GM11168 (cell line): ENCODE measurements around the gene SIRT6.
"Not testable (repeated sequence)": the region's sequence is repeated elsewhere in the genome, so short reads cannot be mapped to it uniquely, and the experiment has no call there.

Experiments used
- in situ Hi-C: fragments of 300-500 bp; cut with MboI; formaldehyde crosslinking; loops from one replicate; pipeline ENCODE4 v1.12.0; 2022; ENCODE audit warnings: low sequenced_read_pairs; ENCODE audit not compliant: unreplicated experiment

The SIRT6 gene

DNA sequence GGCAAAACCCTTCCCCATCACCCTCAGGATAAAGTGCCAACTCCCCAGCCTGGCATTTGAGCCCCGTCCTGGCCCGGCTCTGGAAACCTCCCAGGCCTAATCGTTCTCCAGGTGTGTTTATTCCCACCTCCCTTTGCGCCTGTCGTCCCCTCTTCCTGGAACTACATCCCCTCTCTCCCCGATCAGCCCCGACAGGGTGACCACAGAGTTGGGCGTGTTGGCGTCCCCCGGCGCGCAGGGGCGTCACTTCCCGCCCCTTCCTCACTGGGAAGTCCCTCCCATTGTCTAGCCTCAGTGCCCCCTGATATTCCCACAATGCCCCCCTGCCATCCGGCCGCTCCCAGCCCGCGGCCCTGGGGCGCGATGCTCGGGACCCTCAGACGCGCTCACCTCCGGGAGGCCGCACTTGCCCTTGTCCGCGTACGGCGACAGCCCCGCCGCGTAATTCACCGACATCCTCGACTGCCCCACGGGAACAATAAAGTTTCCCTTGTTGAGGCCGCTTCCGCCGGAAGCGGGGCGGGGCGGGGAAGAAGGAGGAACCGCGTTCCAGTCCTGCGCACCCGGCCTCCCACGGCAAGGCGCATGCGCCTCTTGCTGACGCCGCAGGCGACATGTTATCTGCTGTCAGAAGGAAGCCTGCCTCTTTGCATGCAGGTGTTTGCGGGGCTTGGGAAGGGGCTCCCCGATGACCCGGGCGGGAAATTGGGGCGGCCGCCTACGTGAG, at the start of gene SIRT6, which contains the start of gene ANKRD24:
SIRT6 (minus strand) TSS at position 480 of the 727 bp plus-strand sequence; CDS start at position 456, 24 bp downstream.
ANKRD24 (plus strand) TSS at position 606 of the 727 bp plus-strand sequence. CDS start 3,737 bp downstream, outside the sequence.
- in situ Hi-C loops = no loop called here

DNA sequence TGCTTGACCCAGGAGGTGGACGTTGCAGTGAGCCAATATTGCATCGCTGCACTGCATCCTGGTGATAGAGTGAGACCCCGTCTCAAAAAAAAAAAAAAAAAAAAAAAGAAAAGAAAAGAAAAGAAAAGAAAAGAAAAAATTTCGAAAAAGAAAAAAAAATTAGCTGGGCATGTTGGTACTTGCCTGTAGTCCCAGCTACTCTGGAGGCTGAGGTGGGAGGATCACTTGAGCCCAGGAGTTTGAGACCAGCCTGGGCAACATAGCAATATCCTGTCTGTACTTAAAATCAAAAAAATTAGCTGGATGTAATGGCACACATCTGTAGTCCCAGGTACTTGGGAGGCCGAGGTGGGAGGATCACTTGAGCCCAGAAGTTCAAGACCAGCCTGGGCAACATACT, 49.8 kb upstream of the SIRT6 start:
- in situ Hi-C loops = not testable (repeated sequence)

DNA sequence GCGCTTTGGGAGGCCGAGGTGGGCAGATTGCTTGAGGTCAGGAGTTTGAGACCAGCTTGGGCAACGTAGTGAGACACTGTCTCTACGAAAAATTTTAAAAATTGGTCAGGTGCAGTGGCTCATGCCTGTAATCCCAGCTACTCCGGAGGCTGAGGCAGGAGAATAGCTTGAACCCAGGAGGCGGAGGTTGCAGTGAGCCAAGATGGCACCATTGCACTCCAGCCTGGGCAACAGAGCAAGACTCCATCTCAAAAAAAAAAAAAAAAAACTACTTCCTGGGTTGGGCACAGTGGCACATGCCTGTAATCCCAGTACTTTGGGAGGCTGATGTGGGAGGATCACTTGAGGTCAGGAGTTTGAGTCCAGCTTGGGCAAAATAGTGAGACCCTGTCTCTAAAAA, 49.2 kb upstream of the SIRT6 start:
- in situ Hi-C loops = not testable (repeated sequence)

DNA sequence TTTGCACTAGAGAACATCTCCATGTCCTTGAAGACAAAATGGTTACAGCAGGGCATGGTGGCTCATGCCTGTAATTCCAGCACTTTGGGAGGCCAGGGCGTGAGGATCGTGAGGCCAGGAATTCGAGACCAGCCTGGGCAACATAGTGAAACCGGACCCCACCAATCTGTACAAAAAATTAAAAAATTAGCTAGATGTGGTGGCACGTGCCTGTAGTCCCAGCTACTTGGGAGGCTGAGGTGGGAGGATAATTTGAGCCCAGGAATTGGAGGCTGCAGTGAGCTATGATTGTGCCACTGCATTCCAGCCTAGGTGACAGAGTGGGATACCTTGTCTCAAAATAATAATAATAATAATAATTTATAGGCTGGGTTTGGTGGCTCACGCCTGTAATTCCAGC, 47.9 kb upstream of the SIRT6 start:
- in situ Hi-C loops = not testable (repeated sequence)

DNA sequence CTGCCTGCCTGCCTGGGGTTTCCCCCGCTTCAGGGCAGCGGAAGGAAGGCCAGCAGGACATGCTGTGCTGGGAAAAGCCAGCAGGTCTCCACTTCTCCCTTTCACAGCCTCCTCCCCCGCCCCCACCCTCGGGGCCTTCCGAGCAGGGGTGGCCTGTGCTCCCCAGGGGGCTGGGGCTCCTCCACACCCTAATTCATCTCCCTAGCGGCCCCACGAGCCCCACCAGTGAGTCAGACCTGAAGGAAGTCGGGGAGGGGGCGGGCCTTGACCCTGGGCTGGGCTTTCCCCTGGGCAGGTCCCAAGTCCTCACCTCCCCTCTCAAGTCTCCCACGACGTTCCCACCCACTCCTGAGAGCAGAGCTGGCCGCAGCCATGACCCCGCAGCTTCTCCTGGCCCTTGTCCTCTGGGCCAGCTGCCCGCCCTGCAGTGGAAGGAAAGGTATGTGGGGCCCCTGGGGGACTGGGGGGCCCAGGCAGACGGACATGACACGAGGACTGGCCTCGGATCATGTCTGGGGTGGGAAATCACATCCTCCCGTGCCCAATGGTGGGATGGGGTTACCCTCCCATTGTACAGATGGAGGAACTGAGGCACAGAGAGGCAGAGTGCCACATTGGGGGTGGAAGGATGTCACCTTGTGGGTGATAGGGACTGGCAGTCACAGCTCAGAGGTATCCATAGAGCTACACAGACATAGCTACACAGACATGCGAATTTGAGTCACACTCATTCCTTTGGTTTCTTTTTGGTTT, 47.0 kb upstream of the SIRT6 start, which contains the start of gene EBI3:
EBI3 (plus strand) TSS at position 345 of the 753 bp plus-strand sequence; CDS start at position 373, 28 bp downstream.
- in situ Hi-C loops = no loop called here

DNA sequence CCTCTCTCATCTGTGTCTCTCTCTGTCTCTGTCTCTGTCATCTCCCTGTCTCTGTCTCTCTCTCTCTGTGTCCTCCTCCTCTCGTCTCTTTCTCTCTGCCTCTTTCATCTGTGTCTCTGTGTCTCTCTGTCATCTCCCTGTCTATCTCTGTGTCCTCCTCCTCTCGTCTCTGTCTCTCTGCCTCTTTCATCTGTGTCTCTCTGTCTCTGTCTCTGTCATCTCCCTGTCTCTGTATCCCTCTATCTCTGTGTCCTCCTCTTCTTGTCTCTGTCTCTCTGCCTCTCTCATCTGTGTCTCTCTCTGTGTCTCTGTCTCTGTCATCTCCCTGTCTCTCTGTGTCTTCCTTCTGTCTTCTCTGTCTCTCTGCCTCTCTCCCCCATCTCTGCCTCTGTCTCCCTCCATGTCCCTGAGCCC, 46.4 kb upstream of the SIRT6 start:
- in situ Hi-C loops = no loop called here

DNA sequence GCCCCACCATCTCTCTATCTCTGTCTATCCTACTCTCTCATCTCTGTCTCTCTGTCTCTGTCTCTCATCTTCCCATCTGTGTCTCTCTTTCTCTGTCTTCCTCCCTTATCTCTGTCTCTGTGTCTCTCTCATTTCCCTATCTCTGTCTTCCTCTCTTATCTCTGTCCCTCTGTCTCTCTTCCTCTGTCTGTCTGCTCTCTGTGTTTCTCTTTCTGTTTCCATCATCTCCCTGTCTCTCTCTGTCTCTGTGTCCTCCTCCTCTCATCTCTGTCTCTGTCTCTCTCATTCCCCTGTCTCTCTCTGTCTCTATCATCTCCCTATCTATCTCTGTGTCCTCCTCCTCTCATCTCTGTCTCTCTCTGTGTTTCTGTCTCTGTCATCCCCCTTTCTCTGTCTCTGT, 45.4 kb upstream of the SIRT6 start:
- in situ Hi-C loops = no loop called here

DNA sequence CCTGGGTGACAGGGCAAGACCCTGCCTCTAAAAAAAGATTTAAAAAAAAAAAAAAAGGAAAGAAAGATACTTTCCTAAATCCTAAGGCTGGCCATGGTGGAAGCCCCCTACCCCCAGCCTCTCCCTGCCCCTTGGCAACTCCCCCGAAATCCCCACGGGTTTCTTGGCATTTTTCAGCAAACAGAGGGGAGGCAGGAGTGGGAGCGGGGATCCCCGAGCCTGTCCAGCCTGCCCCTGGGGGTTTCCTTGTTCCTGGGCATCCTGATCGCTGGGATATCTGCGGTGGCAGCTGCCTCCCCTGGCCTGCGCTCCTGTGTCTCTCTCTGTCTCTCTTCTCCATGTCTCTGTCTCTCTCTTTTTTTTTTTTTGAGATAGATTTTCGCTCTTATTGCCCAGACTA, 43.5 kb upstream of the SIRT6 start:
- in situ Hi-C loops = no loop called here

DNA sequence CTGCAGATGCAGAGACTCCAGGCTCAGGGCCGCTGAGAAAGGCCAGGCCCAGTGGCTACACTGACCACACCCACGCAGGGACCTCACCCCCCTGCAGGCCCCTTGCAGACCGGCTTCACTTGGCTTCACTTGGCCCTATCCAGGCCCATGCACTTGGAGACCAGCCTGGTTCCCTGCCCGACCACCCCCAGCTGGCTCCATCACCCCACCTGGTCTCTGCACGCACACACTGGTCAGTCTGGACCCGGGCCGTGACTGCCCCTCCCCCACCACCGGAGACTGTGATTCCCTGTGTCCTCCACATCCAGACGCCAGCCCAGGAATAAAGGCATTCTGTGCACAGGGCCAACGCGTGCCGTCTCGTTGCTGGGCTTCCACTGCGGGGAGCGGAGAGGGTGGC, 42.1 kb upstream of the SIRT6 start:
- in situ Hi-C loops = no loop called here

DNA sequence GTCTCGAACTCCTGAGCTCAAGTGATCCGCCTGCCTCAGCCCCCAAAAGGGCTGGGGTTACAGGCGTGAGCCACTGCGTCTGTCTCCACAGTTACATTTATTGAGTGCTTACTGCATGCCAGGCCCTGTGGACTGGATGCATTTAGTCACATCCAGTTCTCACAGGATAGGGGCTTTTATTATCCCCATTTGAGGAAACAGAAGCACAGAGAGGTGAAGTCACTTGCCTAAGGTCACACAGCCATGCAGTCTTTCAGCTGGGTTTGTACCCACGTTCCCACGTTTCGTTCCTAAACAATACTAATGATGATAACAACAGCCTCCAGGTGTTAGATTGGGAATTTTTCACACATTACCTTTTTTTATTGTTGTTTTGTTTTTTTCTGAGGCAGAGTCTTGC, 37.8 kb upstream of the SIRT6 start:
- in situ Hi-C loops = no loop called here

DNA sequence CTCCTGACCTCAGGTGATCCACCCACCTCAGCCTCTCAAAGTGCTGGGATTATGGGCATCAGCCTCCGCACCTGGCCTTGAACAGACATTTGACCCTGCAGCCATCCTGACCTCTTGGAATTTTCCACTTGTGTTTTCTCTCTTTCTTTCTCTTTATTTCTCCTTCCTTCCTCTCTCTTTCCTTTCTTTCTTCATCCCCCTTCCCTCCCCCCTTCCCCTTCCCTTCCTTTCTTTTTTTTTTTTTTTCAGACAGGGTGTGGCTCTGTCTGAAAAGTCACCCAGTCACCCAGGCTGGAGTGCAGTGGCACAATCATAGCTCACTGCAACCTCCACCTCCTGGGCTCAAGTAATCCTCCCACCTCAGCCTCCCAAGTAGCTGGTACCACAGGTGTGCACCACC, 36.2 kb upstream of the SIRT6 start:
- in situ Hi-C loops = not testable (repeated sequence)

DNA sequence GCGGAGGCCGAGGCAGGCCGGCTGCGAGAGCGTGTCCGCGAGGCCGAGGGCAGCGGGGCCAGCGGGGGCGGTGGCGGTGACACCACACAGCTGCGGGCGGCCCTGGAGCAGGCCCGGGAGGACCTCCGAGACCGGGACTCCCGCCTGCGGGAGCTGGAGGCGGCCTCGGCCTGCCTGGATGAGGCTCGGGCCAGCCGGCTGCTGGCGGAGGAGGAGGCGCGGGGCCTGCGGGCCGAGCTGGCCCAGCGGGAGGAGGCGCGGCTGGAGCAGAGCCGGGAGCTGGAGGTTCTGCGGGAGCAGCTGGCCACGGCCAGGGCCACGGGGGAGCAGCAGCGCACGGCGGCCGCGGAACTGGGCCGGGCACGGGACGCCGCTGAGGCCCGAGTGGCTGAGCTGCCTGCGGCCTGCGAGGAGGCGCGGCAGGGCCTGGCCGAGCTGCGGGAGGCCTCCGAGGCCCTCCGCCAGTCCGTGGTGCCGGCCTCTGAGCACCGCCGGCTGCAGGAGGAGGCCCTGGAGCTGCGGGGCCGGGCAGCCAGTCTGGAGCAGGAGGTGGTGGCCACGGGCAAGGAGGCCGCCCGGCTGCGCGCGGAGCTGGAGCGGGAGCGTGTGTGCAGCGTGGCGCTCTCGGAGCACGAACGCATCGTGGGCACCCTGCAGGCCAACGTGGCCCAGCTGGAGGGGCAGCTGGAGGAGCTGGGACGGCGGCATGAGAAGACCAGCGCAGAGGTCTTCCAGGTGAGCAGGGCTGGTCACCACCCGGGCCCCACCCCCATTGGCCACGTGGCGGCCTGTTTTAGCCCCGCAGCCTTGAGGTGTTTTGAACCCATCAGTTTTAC, 35.3 kb upstream of the SIRT6 start:
- in situ Hi-C loops = no loop called here

DNA sequence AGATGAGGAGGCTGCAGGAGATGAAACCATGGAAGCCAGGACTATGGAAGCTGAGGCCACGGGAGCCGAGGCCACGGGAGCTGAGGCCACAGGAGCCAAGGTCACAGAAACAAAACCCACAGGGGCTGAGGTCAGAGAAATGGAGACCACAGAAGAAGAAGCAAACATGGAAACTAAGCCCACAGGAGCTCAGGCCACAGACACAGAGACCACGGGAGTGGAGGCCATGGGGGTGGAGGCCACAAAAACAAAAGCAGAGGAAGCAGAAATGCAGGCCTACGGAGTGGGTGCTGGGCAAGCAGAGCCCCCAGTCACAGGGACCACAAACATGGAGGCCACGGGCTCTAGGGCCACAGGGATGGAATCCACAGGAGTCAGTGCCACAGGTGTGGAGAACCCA, 34.5 kb upstream of the SIRT6 start:
- in situ Hi-C loops = no loop called here

DNA sequence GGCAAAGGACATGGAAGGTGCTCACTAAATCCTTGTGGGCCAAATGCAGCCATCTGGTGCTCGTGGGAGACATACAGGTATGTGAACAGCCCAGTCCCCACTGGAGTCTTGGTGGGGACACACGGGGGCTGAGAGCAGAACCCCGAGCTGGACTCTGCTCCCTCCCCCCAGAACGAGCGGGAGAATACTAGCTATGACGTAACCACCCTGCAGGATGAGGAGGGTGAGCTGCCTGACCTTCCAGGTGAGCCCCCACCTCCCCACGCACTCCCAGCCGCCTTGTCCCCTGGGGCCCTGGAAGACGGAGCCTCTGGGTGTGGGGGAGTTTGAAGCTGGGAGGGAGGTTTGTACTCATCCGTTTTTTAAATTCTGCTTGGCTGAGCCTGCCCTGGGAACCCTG, 33.4 kb upstream of the SIRT6 start:
- in situ Hi-C loops = no loop called here

DNA sequence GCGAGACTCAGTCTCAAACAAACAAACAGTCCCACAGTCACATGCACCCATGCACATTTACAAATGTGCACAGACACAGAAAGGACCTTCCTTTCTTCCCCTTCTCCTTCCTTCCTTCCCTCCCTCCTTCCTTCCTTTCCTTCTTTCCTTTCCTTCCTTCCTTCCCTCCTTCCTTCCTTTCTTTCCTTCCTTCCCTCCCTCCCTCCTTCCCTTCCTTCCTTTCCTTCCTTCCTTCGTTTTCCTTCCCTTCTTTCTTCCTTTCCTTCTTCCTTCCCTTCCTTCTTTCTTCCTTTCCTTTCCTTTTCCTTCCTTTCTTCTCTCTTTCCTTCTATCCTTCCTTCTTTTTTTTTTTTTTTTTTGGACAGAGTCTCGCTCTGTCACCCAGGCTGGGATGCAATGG, 30.8 kb upstream of the SIRT6 start:
- in situ Hi-C loops = no loop called here

DNA sequence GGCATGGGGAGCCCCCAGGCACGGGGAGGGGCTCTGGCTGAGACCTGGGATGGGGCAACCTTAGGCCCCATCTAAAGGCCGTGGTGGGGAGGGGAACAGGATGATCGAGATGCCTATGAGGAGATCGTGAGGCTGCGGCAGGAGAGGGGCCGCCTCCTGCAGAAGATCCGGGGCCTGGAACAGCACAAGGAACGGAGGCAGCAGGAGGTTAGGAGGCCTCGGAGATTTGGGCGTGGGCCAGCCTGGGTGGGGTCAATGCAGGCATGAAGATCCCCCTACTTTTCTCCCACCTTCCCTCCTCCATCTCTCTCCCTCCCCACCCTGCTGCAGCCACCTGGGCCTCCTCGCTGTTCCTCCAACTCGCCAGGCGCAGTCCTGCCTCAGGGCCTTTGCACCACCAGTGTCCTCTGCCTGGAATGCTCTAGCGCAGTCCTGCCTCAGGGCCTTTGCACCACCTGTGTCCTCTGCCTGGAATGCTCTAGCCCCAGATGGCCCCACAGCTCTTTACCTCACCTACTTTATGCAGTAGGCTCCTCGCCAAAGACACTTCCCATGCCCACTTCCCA, 27.9 kb upstream of the SIRT6 start:
- in situ Hi-C loops = no loop called here

DNA sequence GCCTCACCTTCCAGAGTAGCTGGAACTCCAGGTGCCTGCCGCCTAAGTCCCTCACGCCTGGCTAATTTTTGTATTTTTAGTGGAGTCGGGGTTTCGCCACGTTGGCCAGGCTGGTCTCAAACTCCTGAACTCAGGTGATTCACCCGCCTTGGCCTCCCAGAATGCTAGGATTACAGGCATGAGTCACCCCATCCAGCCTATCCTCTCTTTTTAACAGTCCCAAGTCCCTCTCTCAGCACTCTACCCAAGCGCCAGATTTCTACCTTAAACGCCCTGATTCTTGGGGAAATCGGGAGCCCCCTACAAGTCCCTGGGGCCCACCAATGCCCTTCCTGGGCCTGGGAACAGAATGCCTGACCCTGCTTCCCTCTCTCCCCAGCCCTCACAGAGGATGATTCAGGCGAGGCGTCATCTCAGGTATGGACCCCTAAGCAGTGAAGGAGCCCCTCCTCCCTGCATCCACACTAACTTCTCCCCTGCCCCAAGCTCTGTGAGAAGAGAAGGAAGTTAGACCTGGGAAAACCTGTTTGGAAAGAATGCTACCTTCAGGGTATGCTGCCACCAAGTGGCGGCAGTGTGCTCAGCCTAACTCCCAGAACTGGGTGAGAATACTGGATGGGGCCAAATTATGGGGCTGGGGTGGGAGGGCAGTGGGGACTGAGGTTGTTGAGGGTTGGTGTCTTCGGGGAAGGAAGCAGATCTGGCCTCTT, 26.2 kb upstream of the SIRT6 start:
- in situ Hi-C loops = no loop called here

DNA sequence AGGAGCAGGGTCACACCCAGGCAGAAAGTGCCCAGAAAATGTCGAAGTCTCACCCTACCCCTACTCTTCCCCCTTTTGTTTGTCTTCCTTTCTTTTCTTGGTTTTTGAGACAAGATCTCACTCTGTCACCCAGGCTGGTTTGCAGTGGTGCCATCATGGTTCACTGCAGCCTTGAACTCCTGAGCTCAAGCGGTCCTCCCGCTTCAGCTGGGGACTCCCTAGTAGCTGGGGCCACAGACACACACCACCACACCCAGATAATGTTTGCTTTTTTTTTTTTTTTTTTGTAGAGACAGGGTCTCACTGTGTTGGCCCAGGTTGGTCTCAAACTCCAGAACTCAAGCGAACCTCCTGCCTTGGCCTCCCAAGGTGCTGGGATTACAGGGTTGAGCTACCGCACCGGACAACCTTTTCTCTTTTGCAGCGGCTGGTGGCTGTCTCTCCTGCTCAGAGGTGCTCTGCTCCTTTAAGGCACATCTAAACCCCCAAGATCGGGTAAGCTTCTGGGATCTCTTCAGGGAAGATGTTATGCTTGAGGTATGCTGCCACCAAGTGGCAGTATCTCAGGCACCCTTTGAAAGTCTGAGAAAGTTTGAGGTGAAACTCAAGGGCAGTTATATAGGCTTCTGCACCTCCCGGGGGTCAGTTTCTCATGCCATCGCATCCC, 24.6 kb upstream of the SIRT6 start:
- in situ Hi-C loops = no loop called here

DNA sequence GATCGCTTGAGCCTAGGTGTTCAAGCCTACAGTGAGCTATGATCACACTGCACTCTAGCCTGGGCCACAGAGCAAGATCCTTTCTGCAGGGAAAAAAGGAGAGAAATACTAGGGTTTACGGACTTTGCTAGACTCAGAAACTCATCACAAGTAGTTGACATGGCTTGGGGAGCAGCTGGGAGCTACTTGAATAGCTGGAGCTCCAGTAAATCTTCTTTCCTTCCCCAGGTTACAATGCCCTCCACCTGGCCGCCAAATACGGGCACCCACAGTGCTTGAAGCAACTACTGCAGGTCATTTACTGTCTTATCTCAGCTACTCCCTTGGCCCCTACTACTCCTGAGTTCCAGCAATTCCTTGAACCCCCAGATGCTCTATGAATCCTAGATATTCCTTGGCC, 19.4 kb upstream of the SIRT6 start:
- in situ Hi-C loops = no loop called here
